Epithelial cell of esophagus (primary cell): ENCODE measurements around the gene ABL1.

ENCODE experiments used
- DNase-seq: peaks from one replicate; pipeline ENCODE4 v3.0.0; 2010; ENCODE audit warnings: low read depth
- H3K4me3 ChIP-seq: 2 replicates; pipeline ENCODE4 v1.5.1; 2011; ENCODE audit warnings: mild to moderate bottlenecking, low read length, control low read depth
- CTCF ChIP-seq: IDR thresholded peaks from 2 replicates; pipeline ENCODE4 v1.5.1; 2011; ENCODE audit warnings: low read depth, mild to moderate bottlenecking, low read length, control low read depth, inconsistent platforms; ENCODE audit not compliant: insufficient read depth; ENCODE audit errors: missing control alignments

Gene ABL1

DNA sequence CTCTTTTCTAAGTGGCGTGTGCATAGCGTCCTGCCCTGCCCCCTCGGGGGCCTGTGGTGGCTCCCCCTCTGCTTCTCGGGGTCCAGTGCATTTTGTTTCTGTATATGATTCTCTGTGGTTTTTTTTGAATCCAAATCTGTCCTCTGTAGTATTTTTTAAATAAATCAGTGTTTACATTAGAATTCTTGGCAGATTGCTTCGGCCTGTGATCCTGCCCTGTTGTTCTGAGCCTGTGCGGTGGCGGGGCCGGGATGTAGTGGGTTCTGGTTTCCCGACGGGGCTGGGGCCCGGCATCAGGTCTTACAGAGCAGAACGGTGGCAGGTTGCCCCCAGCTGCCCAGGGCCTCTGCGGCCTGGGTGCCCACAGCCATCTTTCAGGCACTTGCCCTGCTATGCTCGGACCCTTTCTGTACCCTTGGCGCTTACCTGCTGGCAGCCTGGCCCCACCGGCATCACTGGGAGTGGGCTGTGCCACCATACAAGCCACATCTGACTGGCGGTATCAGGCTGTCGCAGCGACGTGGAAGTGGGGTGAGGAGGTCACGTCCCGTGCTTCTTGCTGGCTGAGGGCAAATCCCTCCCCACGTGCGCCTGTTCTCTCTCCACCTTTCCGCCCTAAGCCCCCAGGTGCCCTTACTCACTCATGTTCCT is 52.6 kb downstream of the ABL1 start:
- DNase-seq, result no peak
- TF ChIP-seq CTCF, result no peak
- H3K4me3 ChIP-seq, result no peak overlapping the region

DNA sequence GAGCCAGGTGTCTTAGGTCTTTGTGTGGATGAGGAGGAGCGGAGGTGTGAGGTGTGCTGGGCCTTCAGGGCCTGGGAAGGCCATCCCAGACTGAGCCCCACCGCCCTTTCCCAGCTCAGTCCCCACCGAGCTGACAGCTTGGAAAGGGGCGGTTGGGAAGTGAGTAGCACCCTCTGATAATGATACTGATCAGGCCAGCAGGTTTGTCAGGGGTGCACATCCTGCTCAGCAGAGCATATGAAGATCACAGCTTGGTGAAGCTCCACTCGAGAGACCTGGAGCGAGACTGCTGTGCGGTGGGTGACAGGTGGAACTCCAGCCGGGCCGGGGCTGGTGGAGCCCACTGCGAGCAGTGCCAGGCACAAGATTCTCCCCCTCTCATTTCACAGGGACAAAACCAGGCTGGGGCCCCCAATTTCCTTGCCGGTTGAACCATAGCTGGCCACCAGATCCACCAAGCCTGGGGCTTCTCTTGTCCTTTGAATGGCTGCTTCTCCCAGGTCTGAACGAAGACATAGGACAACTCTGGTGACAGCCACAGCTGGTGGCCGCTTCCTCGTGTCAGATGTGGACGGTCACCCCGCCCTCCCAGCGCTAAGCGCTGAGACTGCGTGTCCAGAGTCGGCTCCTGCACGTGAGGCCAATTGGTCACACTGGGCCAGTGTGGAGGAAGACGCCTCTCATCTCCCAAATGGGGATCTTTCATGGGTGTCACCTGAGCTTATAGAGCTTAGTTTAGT is 53.3 kb downstream of the ABL1 start:
- no peak for TF ChIP-seq CTCF
- no peak for DNase-seq

GRCh38 chr9:130890124-130890523 is 55.1 kb downstream of the ABL1 start:
- DNase-seq, result no peak
- no peak overlapping the region for H3K4me3 ChIP-seq
- TF ChIP-seq CTCF, result no peak

More for the DNA sequence above, 53.3 kb downstream of the ABL1 start:
- no peak overlapping the region for H3K4me3 ChIP-seq

DNA sequence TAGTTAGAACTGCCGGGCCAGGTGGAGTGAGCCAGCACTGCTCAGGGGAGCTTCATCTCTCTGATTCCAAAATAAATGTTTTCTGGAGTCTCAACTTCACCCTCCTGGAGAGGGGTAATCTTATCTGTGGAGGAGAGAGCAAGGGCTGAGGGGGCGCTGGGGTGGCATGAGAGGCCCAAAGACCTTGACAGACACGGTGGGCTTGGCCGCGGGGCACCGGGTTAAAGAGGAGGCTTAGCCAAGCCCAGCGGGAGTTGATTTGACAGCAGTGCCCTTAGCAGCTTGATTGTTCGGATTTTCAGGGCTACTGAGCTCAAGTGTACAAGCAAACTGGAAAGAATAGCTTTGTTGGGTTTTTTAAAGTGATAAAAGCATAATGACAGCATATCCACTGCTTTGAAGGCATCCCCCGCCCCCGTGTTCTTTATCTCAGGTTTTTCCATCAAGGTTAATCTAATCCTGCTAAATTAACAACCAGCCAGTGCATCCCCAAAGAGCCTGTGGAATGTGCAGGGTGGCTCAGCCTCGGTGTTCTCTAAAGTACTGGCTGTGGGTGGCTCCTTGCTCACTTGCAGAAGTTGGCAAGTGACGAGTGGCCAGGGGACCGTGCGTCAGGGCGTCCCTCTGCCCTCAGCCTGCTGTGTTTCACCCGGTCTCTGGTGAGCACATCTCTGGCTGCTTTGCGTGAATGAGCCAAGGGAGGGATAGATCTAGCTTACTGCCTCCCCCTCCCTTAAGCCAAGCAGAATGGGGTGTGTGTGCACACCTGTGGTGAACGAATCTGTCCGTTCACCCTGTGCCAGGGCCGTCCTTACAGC is 56.0 kb downstream of the ABL1 start:
- no peak for DNase-seq
- H3K4me3 ChIP-seq, result no peak overlapping the region
- no peak for TF ChIP-seq CTCF

DNA sequence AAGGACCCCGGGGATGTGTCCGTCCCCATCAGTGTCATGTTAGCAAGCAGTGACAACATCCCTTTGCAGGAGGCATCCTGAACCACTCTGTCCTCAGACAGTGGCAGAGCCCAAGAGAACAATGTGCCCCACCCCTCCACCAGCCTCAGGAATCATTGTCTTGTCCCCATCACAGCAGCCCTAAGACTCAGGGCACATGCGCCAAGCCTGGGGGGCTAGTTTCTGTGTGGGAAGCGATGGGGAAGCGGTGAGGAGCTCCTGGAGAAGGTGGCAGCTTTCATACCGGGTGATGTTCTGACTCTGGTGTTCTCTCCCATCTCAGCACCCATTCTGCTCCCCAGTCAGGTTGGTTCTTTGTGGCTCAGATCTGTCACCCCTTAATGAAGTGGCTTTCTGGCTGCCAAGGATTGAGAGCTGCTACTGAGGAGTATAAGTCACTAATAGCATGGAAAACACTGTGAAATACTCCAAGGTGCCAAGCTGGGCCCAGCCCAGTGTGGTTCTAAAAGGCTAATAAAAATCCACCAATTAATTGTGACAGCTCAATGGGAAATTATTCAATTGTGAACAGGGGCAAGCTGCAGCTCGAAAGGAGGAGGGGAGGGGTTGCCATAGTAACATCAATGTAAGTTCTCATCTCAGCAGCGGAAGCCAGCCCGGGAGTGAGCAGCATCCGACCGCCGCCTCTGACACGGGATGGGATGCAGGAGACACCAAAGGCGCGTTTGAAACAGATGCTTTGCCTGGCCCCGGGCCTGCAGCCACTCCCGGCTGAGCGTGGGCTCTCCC is 56.8 kb downstream of the ABL1 start:
- DNase-seq, result no peak
- TF ChIP-seq CTCF, result no peak
- no peak overlapping the region for H3K4me3 ChIP-seq

DNA sequence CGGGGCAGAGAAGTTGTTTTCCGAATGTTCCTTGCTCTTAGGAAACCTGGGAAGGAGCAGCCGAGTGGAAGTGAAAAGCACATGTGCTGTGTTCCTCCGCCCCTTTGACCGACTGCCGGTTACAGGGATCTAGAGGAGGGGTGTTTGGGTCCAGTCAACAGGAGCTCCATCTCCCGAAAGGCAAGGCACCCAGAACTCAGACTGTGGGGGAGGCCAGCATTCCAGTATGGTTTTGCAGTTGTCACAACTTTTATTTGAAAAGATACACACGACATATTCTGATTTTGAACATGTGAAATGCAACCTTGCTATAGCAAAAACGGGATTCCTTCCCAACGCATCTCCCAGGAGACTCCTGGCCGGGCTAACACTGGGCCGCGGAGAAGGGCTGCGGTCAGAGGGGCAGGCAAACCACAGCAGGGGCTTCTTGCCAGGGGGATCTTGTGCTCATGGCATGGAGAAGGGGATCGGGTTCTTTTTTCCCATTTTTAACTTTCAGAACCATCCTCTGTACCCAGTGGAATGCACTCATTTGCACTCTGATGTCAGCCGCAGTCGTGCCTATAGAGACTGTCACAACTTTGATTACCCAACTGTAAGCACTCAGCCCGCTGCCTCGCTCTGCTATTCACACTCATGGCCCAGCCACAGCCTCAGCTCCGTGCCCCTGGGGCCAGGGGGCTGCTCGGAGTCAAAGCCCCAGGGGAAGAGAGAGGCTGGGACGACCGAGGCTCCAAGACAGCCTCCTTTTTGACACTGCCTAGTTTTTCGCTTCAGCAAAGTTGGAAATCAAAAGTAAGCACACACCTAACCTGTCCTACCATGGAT is 57.6 kb downstream of the ABL1 start:
- no peak for TF ChIP-seq CTCF
- no peak overlapping the region for H3K4me3 ChIP-seq
- DNase-seq, result no peak
